ENCODE measurements around the gene PATJ. TPM values are rescaled to one million over a fixed set of nuclear protein-coding genes. Genes with fewer than 3 reads are reported as not detected.
A peak's percentile ranks its signal among the peaks of the same experiment; 100 is the strongest.
"Not testable (repeated sequence)": the region's sequence is repeated elsewhere in the genome, so short reads cannot be mapped to it uniquely, and the experiment has no call there.

PATJ gene
- total RNA-seq, 1 experiment from 2014 or later, result 40.0 TPM

DNA sequence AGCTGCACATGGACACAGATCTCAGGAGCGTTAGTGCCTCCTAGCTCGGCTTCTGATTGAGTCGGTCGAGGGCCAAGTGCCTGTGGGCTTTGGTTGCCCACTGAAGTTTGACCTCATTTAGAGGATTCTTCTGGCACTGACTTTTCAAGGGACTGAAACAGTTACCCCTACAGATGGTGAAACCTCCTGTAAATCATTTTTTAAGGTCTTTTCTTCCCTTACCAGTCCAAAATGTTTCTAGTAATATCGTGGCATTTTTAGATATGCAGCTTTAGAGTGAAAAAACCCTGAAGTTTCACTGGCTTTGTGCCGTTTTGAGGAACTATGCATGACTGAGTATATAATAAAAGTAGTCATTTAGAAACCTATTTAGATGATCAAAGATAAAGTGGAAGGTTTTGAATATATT lies 417.7 kb downstream of the PATJ start:
- in situ Hi-C loops (cut with HindIII; ENCODE audit: low pct_unique_long_range_greater_than_20kb, low sequenced_read_pairs), result no loop called here
- no peak for DNase-seq (ENCODE audit: low read depth)

DNA sequence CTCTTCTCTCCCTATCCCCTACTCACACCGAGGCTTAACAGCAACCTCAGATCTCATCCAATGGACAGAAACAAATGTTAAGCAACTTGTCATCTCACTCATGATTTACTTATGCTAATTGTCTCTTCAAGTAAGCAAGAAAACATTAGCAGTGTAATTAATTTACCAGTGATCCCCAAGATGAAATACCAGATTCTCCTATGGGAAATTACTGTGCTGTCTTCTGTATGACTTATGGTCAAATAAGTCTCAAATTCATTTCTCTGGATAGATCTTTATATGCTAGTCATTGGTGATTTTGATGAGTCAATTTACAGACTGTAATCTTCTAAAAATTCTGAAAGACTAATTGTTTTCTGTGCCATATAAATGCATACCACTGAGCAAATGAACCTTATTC lies 419.4 kb downstream of the PATJ start:
- in situ Hi-C loops (cut with HindIII; ENCODE audit: low pct_unique_long_range_greater_than_20kb, low sequenced_read_pairs), result no loop called here
- no peak for DNase-seq (ENCODE audit: low read depth)

DNA sequence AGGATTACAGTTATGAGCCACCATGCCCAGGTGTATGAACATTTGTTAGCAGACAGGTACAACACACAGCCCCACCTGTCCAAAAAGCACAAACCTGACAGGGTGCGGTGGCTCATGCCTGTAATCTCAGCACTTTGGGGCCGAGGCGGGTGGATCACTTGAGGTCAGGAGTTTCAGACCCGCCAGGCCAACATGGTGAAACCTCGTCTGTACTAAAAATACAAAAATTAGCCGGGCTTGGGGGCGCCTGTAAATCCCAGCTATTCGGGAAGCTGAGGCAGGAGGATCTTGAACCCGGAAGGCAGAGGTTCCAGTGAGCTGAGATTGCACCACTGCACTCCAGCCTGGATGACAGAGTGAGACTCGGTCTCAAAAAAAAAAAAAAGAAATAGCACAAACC lies 428.1 kb downstream of the PATJ start:
- DNase-seq (ENCODE audit: low read depth); in situ Hi-C loops (cut with HindIII; ENCODE audit: low pct_unique_long_range_greater_than_20kb, low sequenced_read_pairs): not testable (repeated sequence)

DNA sequence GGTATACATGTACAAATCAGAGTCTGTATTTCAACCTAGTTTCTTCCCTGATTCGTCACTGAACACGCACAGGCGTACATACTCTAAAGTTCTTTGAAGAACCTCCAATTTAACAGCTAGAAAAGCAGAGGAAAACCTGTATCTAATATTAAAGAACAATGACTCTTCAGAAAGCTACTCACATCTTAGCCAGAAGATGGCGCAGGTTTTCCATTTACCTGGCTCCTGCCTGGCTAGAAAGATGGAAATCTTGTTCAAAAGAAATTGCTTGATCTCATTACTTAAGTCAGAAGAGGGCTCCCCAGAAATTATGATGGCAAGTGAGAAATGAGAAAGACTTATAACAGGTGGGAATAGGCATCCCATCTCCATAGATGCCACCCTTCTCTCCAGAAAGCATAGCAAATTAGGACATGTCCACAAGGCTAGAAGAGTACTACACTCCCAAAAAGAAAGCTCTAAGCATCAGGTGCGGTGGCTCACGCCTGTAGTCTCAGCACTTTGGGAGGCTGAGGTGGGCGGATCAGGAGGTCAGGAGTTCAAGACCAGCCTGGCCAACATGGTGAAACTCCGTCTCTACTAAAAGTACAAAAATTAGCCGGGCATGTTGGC lies 433.4 kb downstream of the PATJ start:
- in situ Hi-C loops (cut with HindIII; ENCODE audit: low pct_unique_long_range_greater_than_20kb, low sequenced_read_pairs), result no loop called here

DNA sequence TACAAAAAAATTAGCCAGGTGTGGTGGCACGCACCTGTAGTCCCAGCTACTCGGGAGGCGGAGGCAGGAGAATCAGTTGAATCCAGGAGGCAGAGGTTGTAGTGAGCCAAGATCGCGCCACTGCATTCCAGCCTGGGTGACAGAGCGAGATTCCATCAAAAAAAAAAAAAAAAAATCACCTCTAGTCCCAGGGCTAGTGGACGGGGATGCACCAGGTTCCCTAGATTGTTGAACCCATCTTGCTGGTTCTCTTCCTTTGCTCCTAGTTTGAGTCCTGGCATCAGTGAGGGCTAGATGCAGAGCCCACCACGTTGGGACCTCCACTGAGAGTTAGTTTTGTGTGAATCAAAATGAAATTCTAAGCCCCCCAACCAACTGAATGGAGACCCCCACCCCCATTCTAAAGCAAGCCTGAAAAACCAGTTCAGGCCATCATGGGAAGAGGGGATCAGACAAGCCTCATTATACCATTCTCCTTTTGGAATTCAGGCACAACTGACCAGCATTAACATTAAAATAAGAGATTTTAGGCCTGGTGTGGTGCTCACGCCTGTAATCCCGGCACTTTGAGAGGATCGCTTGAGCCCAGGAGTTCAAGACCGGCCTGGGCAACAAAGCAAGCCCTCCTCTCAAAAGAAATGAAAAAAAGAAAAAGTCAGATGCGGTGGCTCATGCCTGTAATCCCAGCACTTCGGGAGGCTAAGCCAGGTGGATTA lies 434.5 kb downstream of the PATJ start:
- no peak for DNase-seq (ENCODE audit: low read depth)
- in situ Hi-C loops (cut with HindIII; ENCODE audit: low pct_unique_long_range_greater_than_20kb, low sequenced_read_pairs), result no loop called here

More for the DNA sequence above, 433.4 kb downstream of the PATJ start:
- DNase-seq (ENCODE audit: low read depth), result peak; percentile 31

DNA sequence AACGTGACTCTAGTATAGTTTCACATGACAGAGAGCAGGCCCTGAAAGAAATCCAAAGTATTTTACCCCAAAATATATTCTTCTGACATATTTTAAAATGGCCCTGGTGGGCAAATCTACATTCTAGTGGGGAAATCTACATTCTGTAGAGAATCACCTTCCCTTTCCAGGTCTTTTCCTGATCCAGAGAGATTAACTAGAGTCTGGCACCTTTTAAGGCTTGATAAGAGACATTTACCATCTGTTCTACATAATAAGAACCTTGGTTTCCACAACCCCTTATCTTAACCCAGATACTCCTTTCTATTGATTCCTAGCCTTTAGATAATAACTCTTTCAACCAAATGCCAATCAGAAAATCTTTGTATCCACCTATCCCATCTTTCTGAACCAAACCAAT lies 435.3 kb downstream of the PATJ start:
- no peak for DNase-seq (ENCODE audit: low read depth)
- in situ Hi-C loops (cut with HindIII; ENCODE audit: low pct_unique_long_range_greater_than_20kb, low sequenced_read_pairs), result no loop called here

DNA sequence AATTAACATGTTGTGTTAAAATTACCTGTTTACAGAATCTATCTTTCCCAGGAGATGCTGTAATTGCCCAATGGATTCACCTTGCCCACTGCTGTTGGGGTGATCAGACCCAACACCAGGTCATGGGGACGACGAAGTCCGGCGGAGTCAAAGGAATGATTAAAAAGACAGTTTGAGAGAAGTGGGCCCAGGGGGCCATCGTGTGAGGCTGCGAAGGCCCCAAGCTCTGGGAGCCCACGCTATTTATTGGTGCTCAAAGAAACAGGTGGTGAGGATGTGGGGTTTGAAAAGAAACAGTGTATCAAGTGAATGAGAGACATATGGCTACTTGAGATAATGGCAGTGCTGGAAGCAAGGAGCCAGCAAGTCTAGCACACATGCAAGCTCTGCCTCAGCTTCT lies 436.1 kb downstream of the PATJ start:
- DNase-seq (ENCODE audit: low read depth), result no peak
- in situ Hi-C loops (cut with HindIII; ENCODE audit: low pct_unique_long_range_greater_than_20kb, low sequenced_read_pairs), result no loop called here

DNA sequence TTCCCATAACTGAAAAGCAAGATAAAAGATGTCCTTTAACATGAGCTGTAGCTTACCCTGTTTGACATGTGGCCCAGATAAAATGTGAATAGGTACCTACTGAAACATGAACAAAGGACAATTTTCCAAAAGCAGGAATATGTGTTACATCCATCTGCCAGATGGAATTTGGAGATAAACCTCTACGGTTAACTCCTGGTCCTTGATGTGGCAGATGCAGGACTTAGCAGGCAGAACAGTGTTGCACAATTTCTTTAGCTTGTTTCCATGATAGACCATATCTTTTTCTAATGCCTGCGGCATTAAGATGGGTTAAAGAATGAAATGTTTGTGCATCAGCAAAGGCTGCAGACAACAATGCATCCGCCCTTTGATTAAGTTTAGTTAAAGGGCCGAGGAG lies 437.8 kb downstream of the PATJ start:
- DNase-seq (ENCODE audit: low read depth); in situ Hi-C loops (cut with HindIII; ENCODE audit: low pct_unique_long_range_greater_than_20kb, low sequenced_read_pairs): not testable (repeated sequence)

DNA sequence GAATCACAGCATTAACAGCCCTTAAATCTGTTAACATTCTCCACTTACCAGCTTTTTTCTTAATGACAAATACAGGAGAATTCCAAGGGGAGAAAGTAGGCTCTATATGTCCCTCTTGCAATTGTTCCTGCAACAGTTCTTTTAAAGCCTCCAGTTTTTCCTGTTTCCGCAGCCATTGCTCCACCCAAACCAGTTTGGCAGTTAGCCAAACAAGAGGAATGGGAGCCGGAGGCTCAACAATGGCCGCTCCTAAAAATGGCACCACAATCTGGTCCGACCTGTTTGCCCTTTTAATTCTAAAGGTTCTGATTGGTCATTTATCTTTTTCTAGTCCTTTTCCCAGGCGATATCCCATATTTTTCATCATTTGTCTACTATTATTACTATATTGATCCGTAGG lies 438.4 kb downstream of the PATJ start:
- in situ Hi-C loops (cut with HindIII; ENCODE audit: low pct_unique_long_range_greater_than_20kb, low sequenced_read_pairs), result no loop called here

DNA sequence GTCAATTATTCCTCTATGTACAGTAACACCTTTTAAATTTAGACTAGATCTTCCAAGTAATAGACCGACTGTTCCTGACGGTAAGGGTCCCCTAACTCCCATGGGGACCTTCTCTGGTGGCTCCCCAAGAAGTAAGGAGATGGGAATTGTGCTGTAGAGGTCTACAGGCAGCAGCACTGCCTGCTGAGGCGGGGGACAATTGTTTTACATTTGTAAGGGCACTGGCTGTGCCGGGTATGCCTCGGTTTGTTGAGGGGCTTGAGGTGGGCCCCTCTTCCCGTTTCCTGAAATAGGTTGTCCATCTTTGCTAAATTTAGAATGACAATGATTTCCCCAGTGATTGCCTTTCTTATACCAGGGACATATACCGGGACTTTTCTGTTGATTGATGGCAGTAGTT lies 439.3 kb downstream of the PATJ start:
- in situ Hi-C loops (cut with HindIII; ENCODE audit: low pct_unique_long_range_greater_than_20kb, low sequenced_read_pairs), result no loop called here

More for the DNA sequence above, 438.4 kb downstream of the PATJ start:
- no peak for DNase-seq (ENCODE audit: low read depth)

DNA sequence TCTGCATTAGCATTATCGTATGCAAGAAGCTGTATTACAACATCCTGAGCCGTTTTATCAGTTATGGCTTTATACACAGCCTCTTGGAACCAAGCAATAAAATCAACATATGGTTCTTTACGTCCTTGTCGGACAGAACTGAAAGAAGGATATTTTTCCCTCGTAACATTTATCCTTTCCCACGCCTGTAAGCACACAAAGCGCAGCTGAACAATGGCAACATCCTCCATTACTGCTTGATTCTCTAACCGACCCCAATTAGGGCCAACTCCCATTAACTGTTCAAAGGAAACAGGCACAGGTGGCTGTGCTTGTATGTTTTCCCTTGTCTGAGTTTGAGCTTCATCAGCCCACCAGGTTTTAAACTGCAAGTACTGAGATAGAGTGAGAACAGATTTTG lies 439.9 kb downstream of the PATJ start:
- in situ Hi-C loops (cut with HindIII; ENCODE audit: low pct_unique_long_range_greater_than_20kb, low sequenced_read_pairs); DNase-seq (ENCODE audit: low read depth): not testable (repeated sequence)

More for the DNA sequence above, 439.3 kb downstream of the PATJ start:
- no peak for DNase-seq (ENCODE audit: low read depth)

DNA sequence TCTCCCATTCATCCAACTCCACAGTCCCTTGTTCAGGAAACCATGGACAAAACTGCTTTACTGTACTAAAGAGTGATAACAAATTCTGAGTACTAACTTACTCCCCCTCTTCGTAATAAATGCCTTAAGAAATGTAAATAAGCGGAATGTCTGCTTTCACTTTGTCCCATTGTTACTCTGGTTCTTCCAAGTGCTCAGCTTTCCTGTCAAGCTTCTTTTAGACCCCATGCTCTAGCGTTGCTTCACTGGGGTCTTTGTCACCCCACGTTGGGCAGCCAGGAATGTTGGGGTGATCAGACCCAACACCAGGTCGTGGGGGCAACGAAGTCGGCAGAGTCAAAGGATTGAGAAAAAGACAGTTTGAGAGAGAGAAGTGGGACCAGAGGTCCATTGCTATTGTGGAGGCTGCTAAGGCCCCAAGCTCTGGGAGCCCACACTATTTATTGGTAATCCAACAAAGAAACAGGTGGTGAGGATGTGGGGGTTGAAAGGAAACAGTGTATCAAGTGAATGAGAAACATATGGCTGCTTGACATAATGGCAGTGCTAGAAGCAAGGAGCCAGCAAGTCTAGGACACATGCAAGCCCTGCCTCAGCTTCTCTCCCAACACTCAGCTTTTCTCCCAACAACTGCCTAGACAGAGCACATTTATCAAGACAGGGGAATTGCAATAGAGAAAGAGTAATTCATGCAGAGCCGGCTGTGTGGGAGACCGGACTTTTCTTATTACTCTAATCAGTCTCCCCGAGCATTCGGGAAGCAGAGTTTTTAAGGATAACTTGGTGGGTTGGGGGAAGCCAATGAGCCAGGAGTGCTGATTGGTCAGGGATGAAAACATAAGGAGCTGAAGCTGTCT lies 441.1 kb downstream of the PATJ start:
- in situ Hi-C loops (cut with HindIII; ENCODE audit: low pct_unique_long_range_greater_than_20kb, low sequenced_read_pairs), result not testable (repeated sequence)

DNA sequence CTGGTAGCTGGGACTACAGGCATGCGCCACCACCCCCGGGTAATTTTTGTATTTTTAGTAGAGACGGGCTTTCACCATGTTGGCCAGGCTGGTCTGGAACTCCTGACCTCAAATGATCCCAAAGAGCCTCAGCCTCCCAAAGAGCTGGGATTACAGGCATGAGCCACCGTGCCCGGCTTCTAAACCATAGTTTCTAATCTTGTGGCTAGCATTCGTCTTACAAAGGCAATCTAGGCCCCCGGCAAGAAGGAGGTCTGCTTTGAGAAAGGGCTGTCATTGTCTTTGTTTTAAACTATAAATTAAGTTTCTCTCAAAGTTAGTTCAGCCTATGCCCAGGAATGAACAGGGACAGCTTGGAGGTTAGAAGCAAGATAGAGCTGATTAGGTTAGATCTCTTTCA lies 442.1 kb downstream of the PATJ start:
- in situ Hi-C loops (cut with HindIII; ENCODE audit: low pct_unique_long_range_greater_than_20kb, low sequenced_read_pairs), result no loop called here
- no peak for DNase-seq (ENCODE audit: low read depth)

More for the DNA sequence above, 441.1 kb downstream of the PATJ start:
- DNase-seq (ENCODE audit: low read depth), result not testable (repeated sequence)

DNA sequence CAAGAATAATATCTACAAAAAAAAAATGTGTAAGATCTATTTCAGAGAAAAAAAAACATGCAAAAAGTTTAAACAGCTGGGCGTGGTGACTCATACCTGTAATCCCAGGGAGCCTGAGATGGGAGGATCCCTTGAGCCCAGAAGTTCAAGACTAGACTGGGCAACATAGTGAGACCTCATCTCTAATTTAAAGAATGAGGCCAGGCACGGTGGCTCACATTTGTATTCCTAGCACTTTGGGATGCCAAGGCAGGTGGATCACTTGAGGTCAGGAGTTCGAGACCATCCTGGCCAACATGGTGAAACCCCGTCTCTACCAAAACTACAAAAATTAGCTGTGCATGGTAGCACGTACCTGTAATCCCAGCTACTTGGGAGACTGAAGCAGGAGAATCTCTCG lies 443.0 kb downstream of the PATJ start:
- in situ Hi-C loops (cut with HindIII; ENCODE audit: low pct_unique_long_range_greater_than_20kb, low sequenced_read_pairs); DNase-seq (ENCODE audit: low read depth): not testable (repeated sequence)

DNA sequence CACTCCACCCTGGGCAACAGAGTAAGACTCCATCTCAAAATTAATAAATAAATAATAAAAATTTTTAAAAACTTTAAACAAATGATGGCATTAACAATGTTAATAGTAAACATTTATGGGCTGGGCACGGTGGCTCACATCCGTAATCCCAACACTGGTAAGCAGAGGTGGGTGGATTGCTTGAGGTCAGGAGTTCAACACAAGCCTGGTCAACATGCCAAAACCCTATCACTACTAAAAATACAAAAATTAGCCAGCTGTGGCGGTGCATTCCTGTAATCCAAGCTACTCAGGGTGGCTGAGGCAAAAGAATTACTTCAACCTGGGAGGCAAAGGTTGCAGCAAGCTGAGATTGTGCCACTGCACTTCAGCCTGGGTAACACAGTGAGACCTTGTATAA lies 443.4 kb downstream of the PATJ start:
- DNase-seq (ENCODE audit: low read depth), result no peak
- in situ Hi-C loops (cut with HindIII; ENCODE audit: low pct_unique_long_range_greater_than_20kb, low sequenced_read_pairs), result no loop called here

DNA sequence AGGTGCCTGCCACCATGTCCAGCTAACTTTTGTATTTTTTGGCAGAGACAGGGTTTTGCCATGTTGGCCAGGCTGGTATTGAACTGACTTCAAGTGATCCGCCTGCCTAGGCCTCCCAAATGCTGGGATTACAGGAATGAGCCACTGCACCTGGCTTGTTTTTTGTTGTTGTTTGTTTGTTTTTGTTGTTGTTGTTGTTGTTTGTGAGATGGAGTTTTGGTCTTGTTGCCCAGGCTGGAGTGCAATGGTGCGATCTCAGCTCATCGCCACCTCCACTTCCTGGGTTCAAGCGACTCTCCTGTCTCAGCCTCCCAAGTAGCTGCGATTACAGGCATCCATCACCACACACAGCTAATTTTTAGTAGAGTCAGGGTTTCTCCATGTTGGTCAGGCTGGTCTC lies 445.3 kb downstream of the PATJ start:
- no peak for DNase-seq (ENCODE audit: low read depth)
- in situ Hi-C loops (cut with HindIII; ENCODE audit: low pct_unique_long_range_greater_than_20kb, low sequenced_read_pairs), result no loop called here

DNA sequence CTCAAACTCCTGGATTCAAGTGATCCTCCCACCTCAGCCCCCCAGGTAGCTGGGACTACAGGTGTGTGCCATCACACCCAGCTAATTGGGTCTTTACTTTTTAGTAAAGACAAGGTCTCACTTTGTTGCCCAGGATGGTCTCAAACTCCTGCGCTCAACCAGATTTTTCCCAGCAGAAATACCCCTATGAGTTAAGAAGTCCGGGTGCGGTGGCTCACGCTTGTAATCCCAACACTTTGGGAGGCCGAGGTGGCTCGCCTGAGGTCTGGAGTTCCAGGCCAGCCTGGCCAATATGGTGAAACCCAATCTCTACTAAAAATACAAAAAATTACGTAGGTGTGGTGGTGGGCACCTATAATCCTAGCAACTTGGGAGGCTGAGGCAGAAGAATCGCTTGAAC lies 445.8 kb downstream of the PATJ start:
- in situ Hi-C loops (cut with HindIII; ENCODE audit: low pct_unique_long_range_greater_than_20kb, low sequenced_read_pairs), result no loop called here
- DNase-seq (ENCODE audit: low read depth), result no peak

DNA sequence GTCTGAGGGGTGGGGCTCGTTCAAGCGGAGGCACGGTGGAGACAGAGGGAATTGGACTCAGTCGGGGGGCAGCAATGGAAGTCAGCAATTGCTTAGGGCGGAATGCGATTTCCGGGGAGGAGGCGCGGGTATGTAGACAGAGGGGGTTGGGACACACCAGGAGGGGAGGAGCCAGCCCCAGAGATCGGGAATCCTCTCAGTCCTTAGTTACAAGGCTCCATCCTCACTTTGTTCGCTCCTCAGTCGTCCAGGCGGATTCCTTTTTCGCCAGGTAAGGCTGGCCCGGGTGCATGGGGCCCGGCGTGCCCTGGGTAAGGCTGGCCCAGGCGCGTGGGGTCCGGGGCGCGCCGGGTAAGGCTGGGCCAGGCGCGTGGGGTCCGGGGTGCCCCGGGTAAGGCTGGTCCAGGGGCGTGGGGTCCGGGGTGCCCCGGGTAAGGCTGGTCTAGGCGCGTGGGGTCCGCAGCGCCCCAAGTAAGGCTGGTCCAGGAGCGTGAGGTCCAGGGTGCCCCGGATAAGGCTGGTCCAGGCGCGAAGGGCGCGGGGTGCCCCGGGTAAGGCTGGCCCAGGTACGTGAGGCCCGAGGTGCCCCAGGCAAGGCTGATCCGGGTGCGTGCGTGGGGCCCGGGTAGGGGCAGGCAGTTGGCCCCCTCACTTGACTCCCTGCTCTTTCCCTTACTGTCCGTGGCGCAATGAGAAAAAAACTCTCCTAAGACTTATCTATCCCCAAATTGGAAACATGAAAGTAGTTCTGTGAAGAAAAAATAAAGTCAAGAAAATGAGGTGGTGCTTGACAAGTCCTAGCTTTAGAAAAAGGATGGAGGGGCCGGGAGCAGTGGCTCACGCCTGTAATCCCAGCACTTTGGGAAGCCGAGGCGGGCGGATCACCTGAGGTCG lies 452.6 kb downstream of the PATJ start, which contains the start of gene L1TD1:
Gene L1TD1, plus strand, starts transcription at position 199 of the 894 bp plus-strand sequence. CDS start 11,780 bp downstream, outside the sequence.
- no peak for DNase-seq (ENCODE audit: low read depth)
- in situ Hi-C loops (cut with HindIII; ENCODE audit: low pct_unique_long_range_greater_than_20kb, low sequenced_read_pairs), result no loop called here

Measured in Caki2 (cell line).